ENCODE data around the gene DHCR7. TPM values are rescaled to one million over a fixed set of nuclear protein-coding genes. Genes with fewer than 3 reads are reported as not detected.

DHCR7 gene
- total and polyA plus RNA-seq, 2 experiments from 2014 or later = 140 to 303 TPM

DNA sequence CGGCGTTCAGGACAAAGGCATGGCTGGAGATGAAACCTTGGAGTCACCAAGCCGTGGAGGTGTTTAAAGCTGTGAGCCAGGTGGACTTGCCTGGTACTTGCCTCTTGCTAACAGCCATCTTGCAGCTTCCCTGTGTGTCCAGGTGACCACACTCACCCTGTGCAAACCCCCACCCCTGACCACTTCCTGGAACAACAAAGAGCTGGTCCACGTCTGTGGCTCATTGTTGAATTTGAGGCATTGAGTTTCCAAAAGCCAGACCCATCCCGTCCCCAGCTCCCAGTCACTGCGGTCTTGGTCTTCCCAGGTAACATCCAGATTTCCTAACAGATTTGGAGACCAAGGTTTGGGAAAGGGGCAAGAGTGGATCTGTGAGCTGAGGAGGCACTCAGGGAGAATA, 18.5 kb downstream of the DHCR7 start:
- no peak for DNase-seq (ENCODE audit: low spot score)
- no peak overlapping the region for H3K4me2 ChIP-seq
- no peaks in the 10 kb centered on the region for H3K9me2 ChIP-seq (replicated peaks; ENCODE audit: insufficient read depth)
- TF ChIP-seq EZH2 (IDR thresholded peaks at IDR 0.05; ENCODE audit: borderline replicate concordance) (no peak), EZH2phosphoT487 (IDR thresholded peaks at IDR 0.05; ENCODE audit: low read depth, severe bottlenecking, unreplicated experiment) (no peak)
- TF ChIP-seq, protein P1, sequence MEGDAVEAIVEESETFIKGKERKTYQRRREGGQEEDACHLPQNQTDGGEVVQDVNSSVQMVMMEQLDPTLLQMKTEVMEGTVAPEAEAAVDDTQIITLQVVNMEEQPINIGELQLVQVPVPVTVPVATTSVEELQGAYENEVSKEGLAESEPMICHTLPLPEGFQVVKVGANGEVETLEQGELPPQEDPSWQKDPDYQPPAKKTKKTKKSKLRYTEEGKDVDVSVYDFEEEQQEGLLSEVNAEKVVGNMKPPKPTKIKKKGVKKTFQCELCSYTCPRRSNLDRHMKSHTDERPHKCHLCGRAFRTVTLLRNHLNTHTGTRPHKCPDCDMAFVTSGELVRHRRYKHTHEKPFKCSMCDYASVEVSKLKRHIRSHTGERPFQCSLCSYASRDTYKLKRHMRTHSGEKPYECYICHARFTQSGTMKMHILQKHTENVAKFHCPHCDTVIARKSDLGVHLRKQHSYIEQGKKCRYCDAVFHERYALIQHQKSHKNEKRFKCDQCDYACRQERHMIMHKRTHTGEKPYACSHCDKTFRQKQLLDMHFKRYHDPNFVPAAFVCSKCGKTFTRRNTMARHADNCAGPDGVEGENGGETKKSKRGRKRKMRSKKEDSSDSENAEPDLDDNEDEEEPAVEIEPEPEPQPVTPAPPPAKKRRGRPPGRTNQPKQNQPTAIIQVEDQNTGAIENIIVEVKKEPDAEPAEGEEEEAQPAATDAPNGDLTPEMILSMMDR (IDR thresholded peaks at IDR 0.05; ENCODE audit: poor library complexity) = no peak
- H3K9me3 ChIP-seq (ENCODE audit: low read depth) = no peaks in the 10 kb centered on the region
- no peak overlapping the region for H3K4me3 ChIP-seq
- no peaks in the 10 kb centered on the region for H3K27me3 ChIP-seq
- WGBS (ENCODE audit: low lambda C conversion rate, missing lambda C conversion rate) = 93% methylated on average over 6 of the region's 6 CpGs
- H4K20me1 ChIP-seq (ENCODE audit: insufficient read depth, poor library complexity, severe bottlenecking) = no peaks in the 10 kb centered on the region
- no peaks in the 10 kb centered on the region for H3K79me2 ChIP-seq
- H3K4me1 ChIP-seq (ENCODE audit: insufficient read depth) = peaks cover 18% of the 10 kb centered on the region
- no peak overlapping the region for H2AFZ ChIP-seq
- no peaks in the 10 kb centered on the region for H3K36me3 ChIP-seq (replicated peaks; ENCODE audit: insufficient read depth, low read depth)
- no peak overlapping the region for H3K27ac ChIP-seq

DNA sequence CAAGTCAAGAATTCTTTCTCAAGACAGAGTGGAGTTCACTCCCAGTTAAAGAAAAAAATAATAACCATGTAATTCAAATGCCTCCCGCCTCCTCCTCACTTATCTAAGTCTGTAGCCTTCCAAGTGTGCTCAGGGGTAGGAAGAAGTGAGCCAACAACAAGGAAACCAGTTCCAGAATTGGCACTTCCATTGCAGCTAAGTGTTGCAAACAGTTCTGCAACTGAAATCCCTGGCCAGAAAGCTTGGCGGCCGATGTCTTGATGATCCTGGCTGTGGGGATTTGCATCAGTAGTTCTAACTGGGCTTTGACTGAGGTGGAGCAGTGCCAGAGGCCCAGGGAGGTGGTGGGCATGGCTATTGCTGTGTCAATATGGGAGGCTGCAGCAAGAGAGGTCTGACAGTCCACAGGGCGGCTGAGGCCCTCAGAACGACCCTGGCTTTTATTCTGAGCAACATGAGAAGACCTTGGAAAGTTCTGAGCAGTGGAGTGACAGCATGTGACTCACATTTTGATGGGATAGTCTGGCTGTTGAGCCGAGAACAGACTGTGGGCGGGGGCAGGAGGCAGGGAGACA, 19.2 kb downstream of the DHCR7 start:
- Histone ChIP-seq H3K4me3 (no peak overlapping the region), H3K4me1 (ENCODE audit: insufficient read depth) (peaks cover 15% of the 10 kb centered on the region), H3K4me2 (no peak overlapping the region), H2AFZ (no peak overlapping the region), H3K9me3 (ENCODE audit: low read depth) (no peaks in the 10 kb centered on the region), H3K27me3 (no peaks in the 10 kb centered on the region), H4K20me1 (ENCODE audit: insufficient read depth, poor library complexity, severe bottlenecking) (no peaks in the 10 kb centered on the region), H3K27ac (peak overlapping the region; percentile 7), H3K9me2 (replicated peaks; ENCODE audit: insufficient read depth) (no peaks in the 10 kb centered on the region), H3K79me2 (no peaks in the 10 kb centered on the region), H3K36me3 (replicated peaks; ENCODE audit: insufficient read depth, low read depth) (no peaks in the 10 kb centered on the region)
- WGBS (ENCODE audit: low lambda C conversion rate, missing lambda C conversion rate) = 83% methylated on average over 7 of the region's 7 CpGs
- TF ChIP-seq EZH2 (IDR thresholded peaks at IDR 0.05; ENCODE audit: borderline replicate concordance) = no peak
- TF ChIP-seq, protein P1 (IDR thresholded peaks at IDR 0.05; ENCODE audit: poor library complexity) = no peak
- DNase-seq (ENCODE audit: low spot score) = peak; percentile 20

DNA sequence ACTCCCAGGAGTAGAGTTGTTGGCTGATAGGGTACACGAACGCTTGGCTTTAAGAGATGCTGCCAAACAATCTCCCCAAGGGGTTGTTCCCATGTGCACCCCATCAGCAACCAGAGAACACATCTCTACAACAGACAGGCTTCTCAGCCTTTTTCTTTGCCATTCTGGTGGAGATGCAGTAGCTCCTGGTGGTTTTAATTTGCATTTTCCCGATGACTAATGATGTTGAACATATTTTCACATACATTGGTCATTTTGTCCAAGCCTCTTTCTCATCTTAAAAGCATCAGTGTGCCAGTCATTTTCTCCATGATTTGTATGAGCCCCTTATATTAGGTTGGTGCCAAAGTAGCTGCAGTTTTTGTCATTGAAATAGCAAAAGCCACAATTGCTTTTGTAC, 21.8 kb downstream of the DHCR7 start:
- no peaks in the 10 kb centered on the region for H3K27me3 ChIP-seq
- H3K4me3 ChIP-seq = no peak overlapping the region
- H3K79me2 ChIP-seq = no peaks in the 10 kb centered on the region
- H3K27ac ChIP-seq = no peak overlapping the region
- H3K4me1 ChIP-seq (ENCODE audit: insufficient read depth) = no peaks in the 10 kb centered on the region
- TF ChIP-seq, protein P1 (IDR thresholded peaks at IDR 0.05; ENCODE audit: poor library complexity) = no peak
- TF ChIP-seq EZH2 (IDR thresholded peaks at IDR 0.05; ENCODE audit: borderline replicate concordance) (no peak), EZH2phosphoT487 (IDR thresholded peaks at IDR 0.05; ENCODE audit: low read depth, severe bottlenecking, unreplicated experiment) (no peak)
- DNase-seq (ENCODE audit: low spot score) = no peak
- no peak overlapping the region for H2AFZ ChIP-seq
- 95% methylated on average over 3 of the region's 3 CpGs for WGBS (ENCODE audit: low lambda C conversion rate, missing lambda C conversion rate)
- H3K9me2 ChIP-seq (replicated peaks; ENCODE audit: insufficient read depth) = no peaks in the 10 kb centered on the region
- H4K20me1 ChIP-seq (ENCODE audit: insufficient read depth, poor library complexity, severe bottlenecking) = no peaks in the 10 kb centered on the region
- no peaks in the 10 kb centered on the region for H3K36me3 ChIP-seq (replicated peaks; ENCODE audit: insufficient read depth, low read depth)
- H3K9me3 ChIP-seq (ENCODE audit: low read depth) = no peaks in the 10 kb centered on the region
- no peak overlapping the region for H3K4me2 ChIP-seq

GRCh38 chr11:71425860-71426259, 22.3 kb downstream of the DHCR7 start:
- TF ChIP-seq EZH2 (IDR thresholded peaks at IDR 0.05; ENCODE audit: borderline replicate concordance) = no peak
- no peak for TF ChIP-seq EZH2phosphoT487 (IDR thresholded peaks at IDR 0.05; ENCODE audit: low read depth, severe bottlenecking, unreplicated experiment)
- TF ChIP-seq, protein P1 (IDR thresholded peaks at IDR 0.05; ENCODE audit: poor library complexity) = no peak
- H3K4me3 ChIP-seq = no peak overlapping the region
- no peak for DNase-seq (ENCODE audit: low spot score)
- H3K9me3 ChIP-seq (ENCODE audit: low read depth) = no peaks in the 10 kb centered on the region
- H3K79me2 ChIP-seq = no peaks in the 10 kb centered on the region
- H3K36me3 ChIP-seq (replicated peaks; ENCODE audit: insufficient read depth, low read depth) = no peaks in the 10 kb centered on the region
- H4K20me1 ChIP-seq (ENCODE audit: insufficient read depth, poor library complexity, severe bottlenecking) = no peaks in the 10 kb centered on the region
- WGBS (ENCODE audit: low lambda C conversion rate, missing lambda C conversion rate) = 64% methylated on average over 4 of the region's 4 CpGs
- H3K4me1 ChIP-seq (ENCODE audit: insufficient read depth) = no peaks in the 10 kb centered on the region
- H3K27me3 ChIP-seq = no peaks in the 10 kb centered on the region
- no peaks in the 10 kb centered on the region for H3K9me2 ChIP-seq (replicated peaks; ENCODE audit: insufficient read depth)
- no peak overlapping the region for H2AFZ ChIP-seq
- no peak overlapping the region for H3K4me2 ChIP-seq
- no peak overlapping the region for H3K27ac ChIP-seq

Measured in hepatocyte (in vitro differentiated cells).